Keratinocyte (primary cell): ENCODE data around the gene ADGRG6. TPM values are rescaled to one million over a fixed set of nuclear protein-coding genes. Genes with fewer than 3 reads are reported as not detected.

Source experiments
- DNase-seq: peaks from one replicate; pipeline ENCODE4 v3.0.0-alpha.2; 2011; ENCODE audit warnings: low read depth, missing footprints, low spot score
- FAIRE-seq: peaks from 2 replicates; lab custom pipeline; 2011; peaks lifted over from hg19 to GRCh38; lab: Jason Lieb, UNC
- H2AFZ ChIP-seq: 2 replicates; pipeline ENCODE4 v1.6.0; 2012; ENCODE audit warnings: low read length, control low read depth, inconsistent platforms; ENCODE audit not compliant: control insufficient read depth
- H3K27ac ChIP-seq: 2 replicates; pipeline ENCODE4 v1.5.1; 2011; ENCODE audit warnings: low read length; ENCODE audit not compliant: control insufficient read depth, insufficient read depth
- H3K27me3 ChIP-seq: 3 replicates; pipeline ENCODE4 v1.6.0; 2011; ENCODE audit warnings: low read length; ENCODE audit not compliant: control insufficient read depth, insufficient read depth; ENCODE audit errors: extremely low read depth
- H3K36me3 ChIP-seq, 2 experiments: 2 replicates in 1 of 2; 3 replicates in 1 of 2; pipeline ENCODE4 v1.5.1; 2011; ENCODE audit warnings: low read length in 2 of 2, mild to moderate bottlenecking in 1 of 2; ENCODE audit not compliant: control insufficient read depth in 2 of 2, insufficient read depth in 2 of 2; ENCODE audit errors: extremely low read depth in 1 of 2
- H3K4me1 ChIP-seq: 3 replicates; pipeline ENCODE4 v1.5.1; 2011; ENCODE audit warnings: low read length; ENCODE audit not compliant: control insufficient read depth, insufficient read depth; ENCODE audit errors: extremely low read depth
- H3K4me2 ChIP-seq: 3 replicates; pipeline ENCODE4 v1.6.0; 2011; ENCODE audit warnings: low read depth, low read length; ENCODE audit not compliant: control insufficient read depth, insufficient read depth; ENCODE audit errors: extremely low read depth
- H3K4me3 ChIP-seq, 3 experiments: fragments of 200-600 bp in 1 of 3; sonication (generic) in 1 of 3; 2 replicates in 2 of 3; 3 replicates in 1 of 3; pipeline ENCODE4 v1.5.1; 2011 to 2016; ENCODE audit warnings: low read length in 3 of 3, mild to moderate bottlenecking in 3 of 3, control low read depth in 2 of 3, inconsistent platforms in 1 of 3, low read depth in 1 of 3, mixed read lengths in 1 of 3, mixed run types in 1 of 3, moderate library complexity in 1 of 3; ENCODE audit not compliant: control insufficient read depth in 2 of 3, insufficient read depth in 2 of 3; ENCODE audit errors: extremely low read depth in 1 of 3
- H3K79me2 ChIP-seq: 2 replicates; pipeline ENCODE4 v1.6.0; 2012; ENCODE audit warnings: low read length; ENCODE audit not compliant: control insufficient read depth, insufficient read depth
- H3K9ac ChIP-seq: 3 replicates; pipeline ENCODE4 v1.6.0; 2011; ENCODE audit warnings: low read length; ENCODE audit not compliant: control insufficient read depth, insufficient read depth; ENCODE audit errors: extremely low read depth
- H3K9me1 ChIP-seq: 3 replicates; pipeline ENCODE4 v1.6.0; 2011; ENCODE audit warnings: low read length; ENCODE audit not compliant: control insufficient read depth, insufficient read depth; ENCODE audit errors: extremely low read depth
- H3K9me3 ChIP-seq: 2 replicates; pipeline ENCODE4 v1.5.1; 2012; ENCODE audit warnings: low read depth, low read length; ENCODE audit not compliant: control insufficient read depth
- H4K20me1 ChIP-seq: 3 replicates; pipeline ENCODE4 v1.6.0; 2011; ENCODE audit warnings: low read length; ENCODE audit not compliant: control insufficient read depth, insufficient read depth; ENCODE audit errors: extremely low read depth
- EZH2 ChIP-seq: IDR thresholded peaks from one replicate; pipeline ENCODE4 v1.6.1; 2012; ENCODE audit warnings: inconsistent platforms, mild to moderate bottlenecking, low read length, moderate library complexity
- dilution Hi-C: fragments of 300-500 bp; cut with MboI; formaldehyde crosslinking; loops from one replicate; pipeline ENCODE4 v1.7.0; 2020; ENCODE audit warnings: low sequenced_read_pairs; ENCODE audit not compliant: extremely low pct_ligation_motif_present
- polyA plus RNA-seq, 5 experiments: library from polyadenylated mRNA; depleted of rRNA in 3 of 5; stranded (reverse) in 3 of 5; stranded (forward) in 1 of 5; unstranded in 1 of 5; fragments of >200 nt; gene quantifications; 1 replicate in 1 of 5; 2 replicates in 3 of 5; 3 replicates in 1 of 5; pipeline versions ENCODE4 v1.2.1 to v1.2.3, GENCODE V29; 2011 to 2012; ENCODE audit warnings: missing spikeins in 2 of 5, low read depth in 1 of 5, low replicate concordance in 1 of 5
- TF ChIP-seq, protein P1 (sequence below), 3 experiments: IDR thresholded peaks in 1 of 3; conservative IDR thresholded peaks in 1 of 3; optimal IDR thresholded peaks in 1 of 3; 2 replicates in 2 of 3; 3 replicates in 1 of 3; pipeline versions ENCODE3 to v1.5.1; 2011; ENCODE audit warnings: low read length in 3 of 3, mild to moderate bottlenecking in 3 of 3, moderate library complexity in 2 of 3, control low read depth in 1 of 3, inconsistent platforms in 1 of 3; ENCODE audit not compliant: insufficient read depth in 2 of 3; ENCODE audit errors: extremely low read depth in 1 of 3

ADGRG6 gene
- polyA plus RNA-seq, 1 donor (not counting 4 experiments of a cell fraction or from before 2014, with no cell fraction given) = 20.1 TPM

DNA sequence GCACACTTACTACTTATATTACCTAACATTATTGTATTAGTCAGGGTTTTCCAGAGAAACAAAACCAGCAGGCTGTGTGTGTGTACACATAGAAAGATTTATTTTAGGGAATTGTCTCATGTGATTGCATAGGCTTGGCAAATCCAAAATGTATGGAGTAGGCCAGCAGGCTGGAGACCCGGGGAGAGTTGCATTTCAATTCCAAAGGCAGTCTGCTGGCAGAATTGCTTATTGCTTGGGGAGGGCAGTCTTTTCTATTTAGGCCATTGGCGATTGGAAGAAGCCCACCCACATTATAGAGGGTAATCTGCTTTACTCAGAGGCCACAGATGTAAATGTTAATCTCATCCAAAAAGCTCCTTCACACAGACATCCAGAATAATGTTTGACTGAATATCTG lies 157.0 kb downstream of the ADGRG6 start:
- Histone ChIP-seq H2AFZ (no peak overlapping the region), H3K9ac (no peak overlapping the region), H3K9me1 (no peaks in the 10 kb centered on the region), H3K4me3 (no peak overlapping the region), H4K20me1 (no peaks in the 10 kb centered on the region), H3K27ac (no peak overlapping the region), H3K27me3 (no peaks in the 10 kb centered on the region), H3K36me3 (no peaks in the 10 kb centered on the region), H3K79me2 (no peaks in the 10 kb centered on the region), H3K4me2 (no peak overlapping the region), H3K9me3 (peaks cover 2% of the 10 kb centered on the region), H3K4me1 (no peaks in the 10 kb centered on the region)
- no peak for FAIRE-seq
- dilution Hi-C loops = no loop called here
- no peak for DNase-seq
- TF ChIP-seq, protein P1, sequence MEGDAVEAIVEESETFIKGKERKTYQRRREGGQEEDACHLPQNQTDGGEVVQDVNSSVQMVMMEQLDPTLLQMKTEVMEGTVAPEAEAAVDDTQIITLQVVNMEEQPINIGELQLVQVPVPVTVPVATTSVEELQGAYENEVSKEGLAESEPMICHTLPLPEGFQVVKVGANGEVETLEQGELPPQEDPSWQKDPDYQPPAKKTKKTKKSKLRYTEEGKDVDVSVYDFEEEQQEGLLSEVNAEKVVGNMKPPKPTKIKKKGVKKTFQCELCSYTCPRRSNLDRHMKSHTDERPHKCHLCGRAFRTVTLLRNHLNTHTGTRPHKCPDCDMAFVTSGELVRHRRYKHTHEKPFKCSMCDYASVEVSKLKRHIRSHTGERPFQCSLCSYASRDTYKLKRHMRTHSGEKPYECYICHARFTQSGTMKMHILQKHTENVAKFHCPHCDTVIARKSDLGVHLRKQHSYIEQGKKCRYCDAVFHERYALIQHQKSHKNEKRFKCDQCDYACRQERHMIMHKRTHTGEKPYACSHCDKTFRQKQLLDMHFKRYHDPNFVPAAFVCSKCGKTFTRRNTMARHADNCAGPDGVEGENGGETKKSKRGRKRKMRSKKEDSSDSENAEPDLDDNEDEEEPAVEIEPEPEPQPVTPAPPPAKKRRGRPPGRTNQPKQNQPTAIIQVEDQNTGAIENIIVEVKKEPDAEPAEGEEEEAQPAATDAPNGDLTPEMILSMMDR (optimal IDR thresholded peaks at IDR 0.05 in 1 of 3, IDR thresholded peaks at IDR 0.05 in 1 of 3, conservative IDR thresholded peaks at IDR 0.05 in 1 of 3; ENCODE audit: extremely low read depth in 1 of 3, insufficient read depth in 2 of 3, low read length in 3 of 3) = no peak
- no peak for TF ChIP-seq EZH2

DNA sequence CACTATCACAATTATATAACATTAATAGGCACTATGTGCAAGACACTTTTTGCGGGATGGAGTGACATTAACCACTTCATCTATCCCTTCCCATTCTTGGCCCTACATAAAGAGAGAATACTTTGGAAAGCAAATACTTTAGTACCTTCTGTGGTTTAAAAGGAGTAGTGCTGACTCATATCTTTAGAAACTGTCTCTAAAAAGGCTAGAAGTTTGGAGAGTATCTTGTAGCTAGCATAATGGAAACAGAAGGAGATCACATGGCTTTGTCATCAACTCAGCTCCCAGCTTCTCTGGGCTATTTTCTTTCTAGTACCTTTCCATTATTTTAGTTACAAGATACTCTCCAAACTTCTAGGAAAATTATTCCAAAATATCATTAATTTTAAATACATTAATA lies 157.5 kb downstream of the ADGRG6 start:
- Histone ChIP-seq H3K4me2 (no peak overlapping the region), H3K36me3 (no peaks in the 10 kb centered on the region), H3K9me3 (peaks cover 2% of the 10 kb centered on the region), H3K4me1 (no peaks in the 10 kb centered on the region), H2AFZ (no peak overlapping the region), H3K4me3 (no peak overlapping the region), H4K20me1 (no peaks in the 10 kb centered on the region), H3K27ac (no peak overlapping the region), H3K9ac (no peak overlapping the region), H3K27me3 (no peaks in the 10 kb centered on the region), H3K79me2 (no peaks in the 10 kb centered on the region), H3K9me1 (no peaks in the 10 kb centered on the region)
- no peak for TF ChIP-seq EZH2
- no peak for FAIRE-seq
- dilution Hi-C loops = no loop called here
- no peak for DNase-seq

DNA sequence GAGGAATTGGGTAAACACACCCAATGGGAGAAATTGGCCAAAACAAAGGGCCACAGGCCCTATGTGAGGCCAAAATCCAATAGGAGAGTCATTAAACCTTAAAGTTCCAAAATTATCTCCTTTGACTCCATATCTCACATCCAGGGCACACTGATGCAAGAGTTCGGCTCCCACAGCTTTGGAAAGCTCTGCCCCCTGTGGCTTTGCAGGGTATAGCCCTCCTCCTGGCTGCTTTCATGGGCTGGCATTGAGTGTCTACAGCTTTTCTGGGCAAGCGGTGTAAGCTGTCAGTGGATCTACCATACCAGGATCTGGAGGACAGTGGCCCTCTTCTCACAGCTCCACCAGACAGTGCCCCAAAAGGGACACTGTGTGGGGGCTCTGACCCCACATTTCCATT lies 160.5 kb downstream of the ADGRG6 start:
- DNase-seq (no peak), FAIRE-seq (no peak)
- no peak for TF ChIP-seq EZH2
- TF ChIP-seq, protein P1 (optimal IDR thresholded peaks at IDR 0.05 in 1 of 3, IDR thresholded peaks at IDR 0.05 in 1 of 3, conservative IDR thresholded peaks at IDR 0.05 in 1 of 3; ENCODE audit: extremely low read depth in 1 of 3, insufficient read depth in 2 of 3, low read length in 3 of 3) = no peak
- Histone ChIP-seq H2AFZ (no peak overlapping the region), H3K9ac (no peak overlapping the region), H3K4me2 (no peak overlapping the region), H3K9me3 (peaks cover 2% of the 10 kb centered on the region), H3K4me3 (no peak overlapping the region), H3K9me1 (no peaks in the 10 kb centered on the region), H4K20me1 (no peaks in the 10 kb centered on the region), H3K79me2 (no peaks in the 10 kb centered on the region), H3K4me1 (no peaks in the 10 kb centered on the region), H3K27me3 (no peaks in the 10 kb centered on the region), H3K36me3 (no peaks in the 10 kb centered on the region), H3K27ac (no peak overlapping the region)
- dilution Hi-C loops = no loop called here
